Amygdala (tissue), 56 donors: ENCODE results near the gene ADGRV1.
"Not testable (repeated sequence)": the region's sequence is repeated elsewhere in the genome, so short reads cannot be mapped to it uniquely, and the experiment has no call there.

Experiments used
- DNase-seq, 56 donors: peaks; one replicate each; lab custom pipeline; 2025; lab: John Stamatoyannopoulos, UW

Gene ADGRV1

GRCh38 chr5:90962481-90962880 lies 403.9 kb downstream of the ADGRV1 start:
- no peak for DNase-seq

DNA sequence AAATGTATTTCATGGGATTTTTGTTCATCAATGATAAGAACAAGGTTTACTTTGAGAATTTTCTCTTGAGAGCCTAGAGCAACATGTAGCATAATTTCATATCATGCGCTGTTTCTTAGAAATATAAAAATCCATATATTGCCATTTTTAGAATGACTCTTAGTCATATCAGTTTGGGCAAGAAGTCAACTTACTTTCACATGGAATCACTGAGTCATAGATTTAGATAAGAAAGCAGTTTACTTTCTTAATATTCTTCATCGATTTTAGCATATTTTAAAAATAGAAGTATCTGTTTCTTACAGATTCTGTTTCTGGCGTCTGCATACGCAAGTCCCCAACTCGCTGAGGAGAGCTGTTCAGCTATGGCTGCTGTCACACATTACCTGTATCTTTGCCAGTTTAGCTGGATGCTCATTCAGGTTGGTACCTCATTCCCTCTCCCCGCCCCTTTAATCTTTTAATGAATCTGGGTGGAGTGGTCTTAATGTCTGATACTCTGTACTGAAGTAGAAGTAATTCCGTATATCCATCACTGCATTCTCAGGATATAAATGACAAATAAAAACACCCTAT lies 406.6 kb downstream of the ADGRV1 start:
- peak in 1 of 56 donors; percentile 2 for DNase-seq

DNA sequence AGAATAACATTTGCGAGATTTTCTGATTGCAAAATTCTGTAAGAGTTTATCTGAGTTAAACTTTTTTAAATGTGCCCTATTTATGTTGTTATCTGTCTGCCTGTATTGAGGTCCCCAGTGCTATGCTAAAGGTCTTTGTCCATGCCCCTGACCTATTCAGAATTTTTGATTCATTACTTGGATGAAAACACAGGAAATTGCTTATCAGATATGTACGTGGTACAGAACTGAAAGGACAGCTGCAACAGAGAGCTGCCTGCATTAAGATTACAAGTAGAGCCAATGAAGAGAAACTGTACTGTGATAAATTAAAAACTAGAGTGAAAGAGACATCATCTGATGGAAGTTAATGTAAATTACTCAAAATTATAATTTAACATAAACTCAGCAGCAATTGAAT lies 408.8 kb downstream of the ADGRV1 start:
- DNase-seq = no peak

GRCh38 chr5:90967851-90968250 lies 409.3 kb downstream of the ADGRV1 start:
- no peak for DNase-seq

DNA sequence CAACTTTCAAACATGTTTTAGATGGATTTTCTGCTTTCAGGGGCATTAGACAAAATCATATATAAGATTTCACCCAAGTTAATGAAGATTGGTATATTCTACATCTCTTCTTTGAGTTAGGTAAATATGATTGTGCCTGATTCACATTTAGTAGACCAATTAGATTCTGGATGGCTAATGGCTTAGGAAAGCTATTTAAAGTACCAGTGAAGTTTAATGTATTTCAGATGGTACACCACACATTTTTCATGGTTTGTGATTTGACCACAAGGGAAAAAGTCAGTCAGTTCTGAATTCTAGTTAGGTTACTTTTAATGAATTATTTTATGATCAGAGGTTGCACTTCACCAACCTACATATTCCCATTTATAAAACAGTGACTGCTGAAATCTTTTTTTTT lies 409.7 kb downstream of the ADGRV1 start:
- DNase-seq = no peak

GRCh38 chr5:90969945-90970344 lies 411.3 kb downstream of the ADGRV1 start:
- not testable (repeated sequence) for DNase-seq

DNA sequence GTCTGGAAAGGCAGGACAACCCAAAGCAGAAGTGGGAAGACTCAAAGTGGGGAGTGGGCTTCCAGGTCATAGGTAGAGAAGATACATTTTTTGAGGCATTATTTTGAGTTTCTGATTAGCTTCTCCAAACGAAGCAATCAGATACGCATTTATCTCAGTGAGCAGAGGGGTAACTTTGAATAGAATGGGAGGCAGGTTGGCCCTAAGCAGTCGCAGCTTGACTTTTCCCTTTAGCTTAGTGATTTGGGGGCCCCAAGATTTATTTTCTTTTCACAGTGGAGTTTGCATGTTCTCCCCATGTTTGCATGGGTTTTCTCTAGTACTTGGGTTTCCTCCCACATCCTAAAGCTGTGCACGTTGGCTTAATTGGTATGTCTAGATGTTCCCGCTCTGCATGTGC lies 422.6 kb downstream of the ADGRV1 start:
- DNase-seq = no peak

- DNase-seq = no peak
These were observed 423.2 kb downstream of the ADGRV1 start for GRCh38 chr5:90981821-90982220.

- no peak for DNase-seq
These were observed 424.0 kb downstream of the ADGRV1 start for GRCh38 chr5:90982576-90982975.

DNA sequence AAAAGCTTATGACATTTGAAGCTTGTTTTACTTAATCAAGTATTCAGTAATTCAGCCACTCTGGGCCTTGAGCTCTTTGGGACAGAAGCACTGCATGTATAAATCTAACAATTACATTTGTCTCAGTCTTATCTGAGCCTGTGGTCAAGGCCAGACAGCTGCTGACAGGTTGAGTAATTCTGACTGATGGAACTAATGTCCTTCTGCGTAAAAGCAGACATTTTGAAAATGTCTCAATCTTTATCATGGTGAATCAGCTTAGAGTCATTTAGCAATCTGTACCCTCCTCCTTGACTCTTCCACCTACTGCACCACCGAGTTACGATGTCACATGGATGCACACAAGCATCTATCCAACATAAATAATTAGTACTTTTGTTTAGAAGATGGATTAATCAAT lies 424.6 kb downstream of the ADGRV1 start:
- DNase-seq = no peak

DNA sequence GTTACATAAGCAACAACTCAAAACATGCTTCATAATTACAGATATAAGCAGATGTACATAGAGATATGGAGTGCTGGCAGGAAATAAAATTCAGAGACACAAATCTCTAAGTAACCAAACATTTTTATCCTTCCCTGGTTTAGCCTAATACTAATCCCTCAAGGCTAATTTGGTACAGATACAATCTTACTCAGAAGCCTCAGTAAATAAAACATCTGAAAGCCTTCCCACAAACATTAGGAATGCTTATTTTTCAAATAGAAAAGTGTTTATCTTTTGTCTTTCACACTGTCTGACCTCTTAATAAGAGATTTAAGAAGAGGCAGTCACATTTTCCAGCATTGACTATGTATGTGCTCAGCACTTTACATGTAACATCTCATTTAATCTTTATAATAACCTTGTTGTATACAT lies 425.1 kb downstream of the ADGRV1 start:
- DNase-seq = no peak

DNA sequence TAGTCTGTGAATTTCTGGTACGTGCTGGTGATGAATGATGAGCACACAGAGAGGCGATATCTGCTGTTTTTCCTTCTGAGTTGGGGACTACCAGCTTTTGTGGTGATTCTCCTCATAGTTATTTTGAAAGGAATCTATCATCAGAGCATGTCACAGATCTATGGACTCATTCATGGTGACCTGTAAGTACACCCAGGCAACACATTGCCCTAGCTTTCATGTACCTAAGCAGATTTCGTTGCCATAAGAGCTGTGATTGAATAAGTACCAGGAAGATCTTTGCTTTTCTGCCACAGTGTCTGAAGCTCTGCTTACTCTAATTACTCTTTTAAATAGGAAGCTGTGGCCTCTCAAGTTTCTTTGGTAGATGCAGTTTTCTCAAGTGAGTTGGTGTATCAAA lies 426.7 kb downstream of the ADGRV1 start:
- no peak for DNase-seq

DNA sequence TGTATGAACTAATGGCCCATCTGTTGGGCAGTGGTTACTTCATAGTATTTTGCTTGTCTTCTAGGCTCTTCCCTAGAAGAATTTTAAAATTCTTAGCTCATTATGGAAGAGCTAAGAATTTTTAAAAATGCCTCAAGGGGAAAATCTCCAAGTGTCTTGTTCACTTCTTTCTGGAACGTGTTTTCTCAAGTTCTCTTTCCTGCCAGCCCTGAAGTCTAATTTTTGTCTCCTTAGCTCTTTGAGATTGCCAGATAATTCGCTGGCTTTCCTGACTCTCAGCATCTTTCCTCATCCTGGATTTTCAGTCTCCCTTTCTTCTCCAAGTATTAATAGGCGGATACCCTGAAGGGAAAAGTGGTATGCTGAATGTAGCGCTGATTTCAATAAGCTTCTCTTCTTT lies 429.1 kb downstream of the ADGRV1 start:
- DNase-seq = no peak

DNA sequence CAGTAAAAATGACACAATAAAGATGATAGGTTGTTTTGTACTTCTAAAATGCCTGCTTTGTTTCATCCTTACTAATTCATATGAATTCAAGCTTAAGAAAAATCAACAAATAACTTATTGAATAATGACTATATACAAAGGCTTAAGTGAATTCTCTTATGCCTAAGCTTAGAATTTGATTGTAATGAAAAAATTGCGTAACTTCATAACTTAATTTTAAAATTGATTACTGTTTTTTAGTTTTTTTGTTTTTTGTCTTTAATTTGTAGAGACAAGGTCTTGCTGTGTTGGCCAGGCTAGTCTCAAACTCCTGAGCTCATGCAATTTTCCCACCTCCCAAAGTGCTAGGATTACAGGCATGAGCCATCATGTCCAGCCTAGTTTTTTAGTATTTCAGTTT lies 432.6 kb downstream of the ADGRV1 start:
- no peak for DNase-seq

DNA sequence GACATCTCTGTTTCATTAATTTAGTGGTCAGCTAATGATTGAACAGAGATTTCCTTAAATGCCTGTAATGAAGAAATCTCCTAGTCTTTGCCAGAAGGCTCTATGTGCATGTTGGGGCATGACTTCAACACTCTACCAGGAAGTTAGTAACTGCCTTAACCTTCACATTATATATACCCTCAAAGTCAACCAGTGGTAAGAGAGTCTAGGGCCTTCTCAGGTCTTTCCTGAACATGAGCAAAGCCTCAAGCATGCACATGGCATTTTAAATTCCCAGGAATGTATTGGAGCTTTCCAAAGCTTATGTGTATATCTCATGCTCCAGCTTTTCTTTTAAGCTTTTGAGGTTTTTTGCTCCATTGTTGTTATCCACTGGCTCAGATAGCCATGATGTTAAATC lies 436.2 kb downstream of the ADGRV1 start:
- DNase-seq = no peak

GRCh38 chr5:90996089-90996488 lies 437.5 kb downstream of the ADGRV1 start:
- DNase-seq = no peak

- DNase-seq = no peak
These were observed 438.5 kb downstream of the ADGRV1 start for GRCh38 chr5:90997082-90997481.

- no peak for DNase-seq
These were observed 442.1 kb downstream of the ADGRV1 start for GRCh38 chr5:91000743-91001142.

- DNase-seq = no peak
These were observed 448.1 kb downstream of the ADGRV1 start for GRCh38 chr5:91006713-91007112.

GRCh38 chr5:91007251-91007650 lies 448.7 kb downstream of the ADGRV1 start:
- no peak for DNase-seq

GRCh38 chr5:91007780-91008402 lies 449.3 kb downstream of the ADGRV1 start:
- DNase-seq = no peak

- DNase-seq = no peak
These were observed 451.5 kb downstream of the ADGRV1 start for GRCh38 chr5:91010090-91010489.

DNA sequence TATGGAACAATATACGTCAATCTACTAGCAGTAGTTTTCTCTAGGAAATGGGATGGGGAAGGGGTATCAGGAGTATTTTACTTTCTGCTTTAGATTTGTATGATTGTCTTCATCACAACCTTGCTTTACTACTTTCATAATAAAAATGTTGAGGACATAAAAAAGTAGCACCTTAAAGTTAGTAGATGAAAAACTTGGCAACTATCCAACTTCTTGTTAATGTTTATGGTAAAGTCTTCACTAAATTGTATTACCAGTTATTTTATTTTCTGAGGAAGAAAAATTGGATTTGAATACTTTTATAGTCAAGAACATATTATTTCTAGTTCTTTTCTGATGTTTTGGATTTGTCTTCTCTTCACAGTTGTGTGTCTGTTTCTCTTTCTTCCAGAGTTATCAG lies 452.4 kb downstream of the ADGRV1 start:
- DNase-seq = no peak
